IMR-90 (cell line): ENCODE measurements around the gene ADM. TPM values are rescaled to one million over a fixed set of nuclear protein-coding genes. Genes with fewer than 3 reads are reported as not detected.

Experiments used
- ATAC-seq: fragments of 200-7000 bp; cut with Tn5 transposase; 2 replicates; pipeline ENCODE4 v1.9.1; 2020; ENCODE audit warnings: low read depth, mild to moderate bottlenecking, moderate library complexity
- BruUV-seq: library from RNA; stranded (reverse); fragments of 400-500 nt; replicated peaks from 2 replicates; lab custom pipeline; 2021; lab: Mats Ljungman, UMichigan
- CTCF ChIA-PET: fragments of 300-600 bp; formaldehyde crosslinking; extraction: SDS; loops from one replicate; lab custom pipeline; 2021; ENCODE audit warnings: antibody characterized with exemption; lab: Yijun Ruan, JAX
- POLR2A ChIA-PET: fragments of 300-600 bp; sonication (Branson Sonifier 250); formaldehyde crosslinking; loops from one replicate; lab custom pipeline; 2022; ENCODE audit warnings: antibody characterized with exemption; ENCODE audit not compliant: unreplicated experiment; lab: Charles Lee
- DNase-seq: peaks from one replicate; pipeline ENCODE4 v3.0.0; 2013
- H2AFZ ChIP-seq: replicated peaks from 2 replicates; pipeline ENCODE3; 2013; ENCODE audit warnings: low read length, mild to moderate bottlenecking; ENCODE audit not compliant: poor library complexity
- H2AK5ac ChIP-seq: 2 replicates; pipeline ENCODE4 v1.6.1; 2013; ENCODE audit warnings: low read depth, low read length, inconsistent platforms
- H2AK9ac ChIP-seq: replicated peaks from 2 replicates; pipeline ENCODE3; 2013; ENCODE audit warnings: mild to moderate bottlenecking, low read depth, low read length, moderate library complexity; ENCODE audit not compliant: poor library complexity
- H2BK120ac ChIP-seq: 2 replicates; pipeline ENCODE4 v1.6.1; 2013; ENCODE audit warnings: low read depth, low read length, inconsistent platforms
- H2BK15ac ChIP-seq: 3 replicates; pipeline ENCODE4 v1.6.1; 2013; ENCODE audit warnings: low read depth, low read length, inconsistent platforms
- H2BK20ac ChIP-seq: 2 replicates; pipeline ENCODE4 v1.6.1; 2013; ENCODE audit warnings: low read depth, mild to moderate bottlenecking, inconsistent platforms, low read length, moderate library complexity
- H2BK5ac ChIP-seq: 2 replicates; pipeline ENCODE4 v1.6.1; 2013; ENCODE audit warnings: mild to moderate bottlenecking, low read depth, low read length, inconsistent platforms; ENCODE audit not compliant: poor library complexity, severe bottlenecking
- H3K14ac ChIP-seq: replicated peaks from 2 replicates; pipeline ENCODE4 v1.6.1; 2013; ENCODE audit warnings: low read depth, low read length, inconsistent platforms
- H3K18ac ChIP-seq: 2 replicates; pipeline ENCODE4 v1.6.1; 2013; ENCODE audit warnings: low read depth, low read length, control low read depth
- H3K23ac ChIP-seq: 2 replicates; pipeline ENCODE4 v1.6.1; 2013; ENCODE audit warnings: low read depth, low read length, inconsistent platforms
- H3K27ac ChIP-seq: 2 replicates; pipeline ENCODE4 v1.5.1; 2013; ENCODE audit warnings: mild to moderate bottlenecking, control low read depth, low read length; ENCODE audit not compliant: insufficient read depth
- H3K27me3 ChIP-seq: 2 replicates; pipeline ENCODE4 v1.6.1; 2013; ENCODE audit warnings: low read length; ENCODE audit not compliant: control insufficient read depth, insufficient read depth
- H3K36me3 ChIP-seq: 2 replicates; pipeline ENCODE4 v1.6.1; 2013; ENCODE audit warnings: low read length, mixed read lengths; ENCODE audit not compliant: control insufficient read depth, insufficient read depth
- H3K4ac ChIP-seq: 2 replicates; pipeline ENCODE4 v1.6.1; 2013; ENCODE audit warnings: low read depth, low read length, inconsistent platforms
- H3K4me1 ChIP-seq: 2 replicates; pipeline ENCODE4 v1.6.1; 2013; ENCODE audit warnings: low read length, mixed read lengths; ENCODE audit not compliant: control insufficient read depth, insufficient read depth
- H3K4me2 ChIP-seq: 2 replicates; pipeline ENCODE4 v1.6.1; 2013; ENCODE audit warnings: low read depth, mild to moderate bottlenecking, control low read depth, low read length, moderate library complexity
- H3K4me3 ChIP-seq: 2 replicates; pipeline ENCODE4 v1.5.1; 2013; ENCODE audit warnings: low read depth, mild to moderate bottlenecking, control low read depth, low read length, moderate library complexity; ENCODE audit not compliant: insufficient read depth
- H3K56ac ChIP-seq: 2 replicates; pipeline ENCODE4 v1.6.1; 2013; ENCODE audit warnings: low read length, inconsistent platforms; ENCODE audit not compliant: insufficient read depth; ENCODE audit errors: extremely low read depth
- H3K79me1 ChIP-seq, 2 experiments: 2 replicates each; pipeline ENCODE4 v1.6.1; 2013; ENCODE audit warnings: low read length in 2 of 2, inconsistent platforms in 1 of 2, low read depth in 1 of 2
- H3K9ac ChIP-seq: 2 replicates; pipeline ENCODE4 v1.6.1; 2013; ENCODE audit warnings: low read depth, low read length, control low read depth
- H3K9me1 ChIP-seq: 2 replicates; pipeline ENCODE4 v1.6.1; 2013; ENCODE audit warnings: low read length, inconsistent platforms; ENCODE audit not compliant: insufficient read depth
- H3K9me3 ChIP-seq: 2 replicates; pipeline ENCODE4 v1.6.1; 2013; ENCODE audit warnings: low read length; ENCODE audit not compliant: control insufficient read depth, insufficient read depth
- H4K20me1 ChIP-seq: 2 replicates; pipeline ENCODE4 v1.6.1; 2013; ENCODE audit warnings: low read length, inconsistent platforms; ENCODE audit not compliant: insufficient read depth
- H4K5ac ChIP-seq: 2 replicates; pipeline ENCODE4 v1.6.1; 2013; ENCODE audit warnings: mild to moderate bottlenecking, low read depth, low read length, control low read depth
- H4K8ac ChIP-seq, 2 experiments: 2 replicates each; pipeline ENCODE4 v1.6.1; 2013; ENCODE audit warnings: low read depth in 2 of 2, low read length in 2 of 2, control low read depth in 1 of 2, inconsistent platforms in 1 of 2
- H4K91ac ChIP-seq: 2 replicates; pipeline ENCODE4 v1.6.1; 2013; ENCODE audit warnings: low read depth, low read length, inconsistent platforms; ENCODE audit not compliant: insufficient read depth
- BHLHE40 ChIP-seq: fragments of 150-350 bp; IDR thresholded peaks from 2 replicates; pipeline ENCODE4 v1.6.1; 2016; ENCODE audit warnings: mild to moderate bottlenecking, low read depth, low read length
- CEBPB ChIP-seq: IDR thresholded peaks from 2 replicates; pipeline ENCODE4 v1.6.1; 2012; ENCODE audit warnings: low read depth, low read length, improper control_type of control experiment
- CHD1 ChIP-seq: IDR thresholded peaks from 2 replicates; pipeline ENCODE4 v1.6.1; 2012; ENCODE audit warnings: low read depth, low read length, improper control_type of control experiment
- CTCF ChIP-seq: conservative IDR thresholded peaks from 2 replicates; pipeline ENCODE4 v1.5.1; 2012; ENCODE audit warnings: mild to moderate bottlenecking, low read depth, low read length, improper control_type of control experiment
- FOS ChIP-seq: fragments of 150-350 bp; IDR thresholded peaks from 2 replicates; pipeline ENCODE4 v1.6.1; 2016; ENCODE audit warnings: low read depth, low read length
- MAFK ChIP-seq: IDR thresholded peaks from 2 replicates; pipeline ENCODE4 v1.6.1; 2012; ENCODE audit warnings: low read depth, low read length, improper control_type of control experiment
- MAZ ChIP-seq: IDR thresholded peaks from 2 replicates; pipeline ENCODE4 v1.6.1; 2012; ENCODE audit warnings: low read depth, mild to moderate bottlenecking, low read length, improper control_type of control experiment, moderate library complexity, borderline replicate concordance
- MXI1 ChIP-seq: IDR thresholded peaks from 2 replicates; pipeline ENCODE4 v1.6.1; 2012; ENCODE audit warnings: low read depth, mild to moderate bottlenecking, low read length, moderate library complexity, borderline replicate concordance
- NFE2L2 ChIP-seq: fragments of 150-350 bp; IDR thresholded peaks from 2 replicates; pipeline ENCODE4 v1.6.1; 2016; ENCODE audit warnings: low read depth, mild to moderate bottlenecking, low read length
- POLR2A ChIP-seq: IDR thresholded peaks from 2 replicates; pipeline ENCODE4 v1.6.1; 2012; ENCODE audit warnings: mild to moderate bottlenecking, low read depth, low read length
- RAD21 ChIP-seq: IDR thresholded peaks from 2 replicates; pipeline ENCODE4 v1.6.1; 2012; ENCODE audit warnings: low read length, improper control_type of control experiment
- RCOR1 ChIP-seq: IDR thresholded peaks from 2 replicates; pipeline ENCODE4 v1.6.1; 2012; ENCODE audit warnings: mild to moderate bottlenecking, low read length, improper control_type of control experiment; ENCODE audit not compliant: insufficient replicate concordance
- RFX5 ChIP-seq: IDR thresholded peaks from 2 replicates; pipeline ENCODE4 v1.8.0; 2012; ENCODE audit warnings: low read depth, mild to moderate bottlenecking, low read length, moderate library complexity
- USF2 ChIP-seq: fragments of 150-350 bp; IDR thresholded peaks from 2 replicates; pipeline ENCODE4 v1.6.1; 2017; ENCODE audit warnings: mild to moderate bottlenecking, antibody characterized with exemption, low read length, low read depth
- WGBS, 2 experiments: methylation state at CpG; one replicate each; pipeline versions ENCODE4 v1.1.5 to v1.1.7; 2013; ENCODE audit warnings: missing lambda C conversion rate in 2 of 2; ENCODE audit not compliant: insufficient read length in 1 of 2; ENCODE audit errors: extremely low coverage in 2 of 2; 5-methylcytosine and 5-hydroxymethylcytosine counted together
- dilution Hi-C: fragments of 300-500 bp; cut with HindIII; formaldehyde crosslinking; loops from one replicate; pipeline ENCODE4 v1.14.3; 2018; ENCODE audit warnings: low sequenced_read_pairs; ENCODE audit not compliant: unreplicated experiment
- in situ Hi-C: fragments of 300-500 bp; cut with MboI; formaldehyde crosslinking; loops from 3 replicates; pipeline ENCODE4 v1.14.3; 2019; ENCODE audit warnings: low sequenced_read_pairs, inconsistent platforms, mixed read lengths
- intact Hi-C: fragments of 100-400 bp; cut with micrococcal nuclease; formaldehyde crosslinking; loops from 2 replicates; pipeline ENCODE4 v1.10.0; 2022
- polyA plus RNA-seq, 3 experiments: library from polyadenylated mRNA; depleted of rRNA; stranded (reverse); fragments of >200 nt; gene quantifications; 2 replicates each; pipeline ENCODE4 v1.2.3, GENCODE V29; 2012; ENCODE audit warnings: low replicate concordance in 1 of 3
- total RNA-seq: library from RNA; depleted of rRNA; stranded (reverse); fragments of >200 nt; gene quantifications from 2 replicates; pipeline ENCODE4 v1.2.3, GENCODE V29; 2012

Gene ADM
- total and polyA plus RNA-seq, 2 of the 4 experiments (the other 2 are of a cell fraction): 357 to 559 TPM

- dilution Hi-C loops: no loop called here
- peak overlapping the region; percentile 47 for H2AFZ ChIP-seq
- no peak for TF ChIP-seq BHLHE40
- TF ChIP-seq RCOR1: peak; percentile 77
- TF ChIP-seq RAD21: no peak
- TF ChIP-seq MAFK: no peak
- TF ChIP-seq FOS: peak; percentile 48; the same call in 1 of the 2 replicates
- TF ChIP-seq CTCF: no peak
- no peak for TF ChIP-seq CHD1
- no peak for TF ChIP-seq NFE2L2
- TF ChIP-seq POLR2A: no peak
- TF ChIP-seq MAZ: no peak
- TF ChIP-seq RFX5: no peak
- peak; percentile 0; the same call in 1 of the 2 replicates for TF ChIP-seq CEBPB
- no peak for TF ChIP-seq MXI1
- TF ChIP-seq USF2: 0 out of 2 replicates have a peak, but pooled peaks have one; percentile 3
These were observed 47.1 kb downstream of the ADM start for GRCh38 chr11:10351765-10352641.

More at GRCh38 chr11:10351765-10352641, 47.1 kb downstream of the ADM start:
- Histone ChIP-seq H3K36me3 (no peaks in the 10 kb centered on the region), H3K18ac (peak overlapping the region; percentile 61), H3K23ac (0 out of 2 replicates have a peak overlapping the region, but pooled peaks have one; percentile 14), H4K20me1 (no peaks in the 10 kb centered on the region), H3K14ac (peak overlapping the region; percentile 47), H3K27ac (peak overlapping the region; percentile 74), H2BK20ac (peak overlapping the region; percentile 70), H2BK5ac (peak overlapping the region; percentile 61), H3K79me1 (no peaks in the 10 kb centered on the region), H3K4me3 (no peak overlapping the region), H3K4ac (peak overlapping the region; percentile 83), H3K56ac (peak overlapping the region; percentile 27), H2BK15ac (peak overlapping the region; percentile 46; the same call in 2 of the 3 replicates), H4K8ac (peak overlapping the region; percentile 17 to 54; a peak in 2 of 4 replicates), H3K4me1 (peaks cover 23% of the 10 kb centered on the region), H4K91ac (peak overlapping the region; percentile 73), H3K9me3 (no peaks in the 10 kb centered on the region), H2AK5ac (peak overlapping the region; percentile 30), H3K27me3 (no peaks in the 10 kb centered on the region), H4K5ac (peak overlapping the region; percentile 38), H3K9me1 (peaks cover 8% of the 10 kb centered on the region), H2BK120ac (peak overlapping the region; percentile 78), H2AK9ac (peak overlapping the region; percentile 21), H3K4me2 (peak overlapping the region; percentile 41; the same call in 1 of the 2 replicates), H3K9ac (peak overlapping the region; percentile 2; the same call in 1 of the 2 replicates)
- DNase-seq (peak; percentile 95), ATAC-seq (peak; percentile 87)
- no TSS peak for BruUV-seq
- in situ Hi-C loops (no loop called here), intact Hi-C loops (loop anchor here (2.0 kb wide), 1 partner anchor 139 kb away; no protein-coding TSS in a partner anchor)
- POLR2A ChIA-PET: no interaction called here
- 30% methylated on average over 2 of the region's 20 CpGs; no CpG with 5 or more reads in 1 of the 2 experiments for WGBS, 2 experiments
- CTCF ChIA-PET: interaction anchor here (1.0 to 1.2 kb wide), 2 partner anchors 14 to 41 kb away, joined by 4 to 6 read pairs; no protein-coding TSS in a partner anchor
